ENCODE measurements around the gene TM2D1. TPM values are rescaled to one million over a fixed set of nuclear protein-coding genes. Genes with fewer than 3 reads are reported as not detected.

TM2D1 gene
- total and polyA plus RNA-seq, 10 of the 15 experiments (the other 5 are each of a cell fraction or from before 2014, with no cell fraction given), result 21.0 to 46.6 (median 36.7) TPM

DNA sequence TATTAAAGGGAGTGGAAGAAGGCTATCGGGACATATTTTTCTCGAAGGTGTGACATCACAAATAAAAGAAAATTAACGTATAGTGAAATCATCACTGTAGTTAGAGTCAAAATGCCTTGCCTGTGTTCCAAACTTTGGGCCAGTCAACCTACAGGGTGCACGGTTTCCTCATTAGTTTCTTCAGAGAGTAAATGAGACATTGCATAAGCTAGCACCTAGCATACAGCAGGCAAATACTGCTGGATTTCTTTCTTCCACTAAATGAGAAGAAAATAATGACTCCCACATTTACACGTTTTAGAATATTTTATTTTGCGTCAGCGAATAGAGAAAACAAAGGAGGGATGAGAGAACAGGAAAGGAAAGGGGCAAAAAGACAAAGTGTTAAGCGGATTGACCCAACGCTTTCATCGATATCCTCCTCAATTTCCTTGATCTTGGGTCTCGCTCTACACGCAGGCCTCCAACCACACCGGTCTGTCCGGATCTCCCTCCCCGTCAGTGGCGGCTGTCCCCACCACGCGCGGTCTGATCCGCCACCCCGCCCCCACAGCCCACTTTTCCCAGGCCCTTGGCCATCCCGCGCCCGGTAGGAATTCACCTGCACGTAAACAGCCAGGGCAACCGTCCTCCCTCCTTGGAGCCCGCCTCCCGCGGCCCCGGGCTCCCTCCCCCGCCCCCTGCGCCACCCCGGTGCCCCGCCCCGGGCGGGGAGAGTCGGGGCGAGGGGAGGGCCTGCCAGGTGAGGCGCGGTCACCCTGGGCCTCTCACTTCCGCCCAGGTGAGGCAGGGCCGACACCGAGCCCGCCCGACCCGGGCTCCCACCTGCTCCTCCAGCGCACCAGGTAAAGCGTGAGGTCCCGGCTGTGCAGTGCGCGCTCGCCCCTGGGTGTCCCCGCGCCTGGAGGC, 17.0 kb upstream of the TM2D1 start, which contains the start of gene PATJ (continued):
- no peak for TF ChIP-seq TCF3 (IDR thresholded peaks at IDR 0.05; ENCODE audit: borderline replicate concordance, insufficient read depth, low read depth, low read length)
- TF ChIP-seq CBX5 (IDR thresholded peaks at IDR 0.05; ENCODE audit: low read depth), result no peak
- TF ChIP-seq, protein P1, sequence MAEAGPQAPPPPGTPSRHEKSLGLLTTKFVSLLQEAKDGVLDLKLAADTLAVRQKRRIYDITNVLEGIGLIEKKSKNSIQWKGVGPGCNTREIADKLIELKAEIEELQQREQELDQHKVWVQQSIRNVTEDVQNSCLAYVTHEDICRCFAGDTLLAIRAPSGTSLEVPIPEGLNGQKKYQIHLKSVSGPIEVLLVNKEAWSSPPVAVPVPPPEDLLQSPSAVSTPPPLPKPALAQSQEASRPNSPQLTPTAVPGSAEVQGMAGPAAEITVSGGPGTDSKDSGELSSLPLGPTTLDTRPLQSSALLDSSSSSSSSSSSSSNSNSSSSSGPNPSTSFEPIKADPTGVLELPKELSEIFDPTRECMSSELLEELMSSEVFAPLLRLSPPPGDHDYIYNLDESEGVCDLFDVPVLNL (IDR thresholded peaks at IDR 0.05; ENCODE audit: low read depth, low read length), result no peak
- TF ChIP-seq KDM1A (IDR thresholded peaks at IDR 0.05; ENCODE audit: borderline replicate concordance), result no peak
- TF ChIP-seq SPI1 (IDR thresholded peaks at IDR 0.05; ENCODE audit: borderline replicate concordance, insufficient read depth, low read depth, low read length), result no peak
- TF ChIP-seq, protein P2, sequence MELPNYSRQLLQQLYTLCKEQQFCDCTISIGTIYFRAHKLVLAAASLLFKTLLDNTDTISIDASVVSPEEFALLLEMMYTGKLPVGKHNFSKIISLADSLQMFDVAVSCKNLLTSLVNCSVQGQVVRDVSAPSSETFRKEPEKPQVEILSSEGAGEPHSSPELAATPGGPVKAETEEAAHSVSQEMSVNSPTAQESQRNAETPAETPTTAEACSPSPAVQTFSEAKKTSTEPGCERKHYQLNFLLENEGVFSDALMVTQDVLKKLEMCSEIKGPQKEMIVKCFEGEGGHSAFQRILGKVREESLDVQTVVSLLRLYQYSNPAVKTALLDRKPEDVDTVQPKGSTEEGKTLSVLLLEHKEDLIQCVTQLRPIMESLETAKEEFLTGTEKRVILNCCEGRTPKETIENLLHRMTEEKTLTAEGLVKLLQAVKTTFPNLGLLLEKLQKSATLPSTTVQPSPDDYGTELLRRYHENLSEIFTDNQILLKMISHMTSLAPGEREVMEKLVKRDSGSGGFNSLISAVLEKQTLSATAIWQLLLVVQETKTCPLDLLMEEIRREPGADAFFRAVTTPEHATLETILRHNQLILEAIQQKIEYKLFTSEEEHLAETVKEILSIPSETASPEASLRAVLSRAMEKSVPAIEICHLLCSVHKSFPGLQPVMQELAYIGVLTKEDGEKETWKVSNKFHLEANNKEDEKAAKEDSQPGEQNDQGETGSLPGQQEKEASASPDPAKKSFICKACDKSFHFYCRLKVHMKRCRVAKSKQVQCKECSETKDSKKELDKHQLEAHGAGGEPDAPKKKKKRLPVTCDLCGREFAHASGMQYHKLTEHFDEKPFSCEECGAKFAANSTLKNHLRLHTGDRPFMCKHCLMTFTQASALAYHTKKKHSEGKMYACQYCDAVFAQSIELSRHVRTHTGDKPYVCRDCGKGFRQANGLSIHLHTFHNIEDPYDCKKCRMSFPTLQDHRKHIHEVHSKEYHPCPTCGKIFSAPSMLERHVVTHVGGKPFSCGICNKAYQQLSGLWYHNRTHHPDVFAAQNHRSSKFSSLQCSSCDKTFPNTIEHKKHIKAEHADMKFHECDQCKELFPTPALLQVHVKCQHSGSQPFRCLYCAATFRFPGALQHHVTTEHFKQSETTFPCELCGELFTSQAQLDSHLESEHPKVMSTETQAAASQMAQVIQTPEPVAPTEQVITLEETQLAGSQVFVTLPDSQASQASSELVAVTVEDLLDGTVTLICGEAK (IDR thresholded peaks at IDR 0.05; ENCODE audit: borderline replicate concordance), result 0 out of 2 replicates have a peak, but pooled peaks have one; percentile 45
- no peak for TF ChIP-seq STAT1 (conservative IDR thresholded peaks at IDR 0.05)
- TF ChIP-seq, protein P3, sequence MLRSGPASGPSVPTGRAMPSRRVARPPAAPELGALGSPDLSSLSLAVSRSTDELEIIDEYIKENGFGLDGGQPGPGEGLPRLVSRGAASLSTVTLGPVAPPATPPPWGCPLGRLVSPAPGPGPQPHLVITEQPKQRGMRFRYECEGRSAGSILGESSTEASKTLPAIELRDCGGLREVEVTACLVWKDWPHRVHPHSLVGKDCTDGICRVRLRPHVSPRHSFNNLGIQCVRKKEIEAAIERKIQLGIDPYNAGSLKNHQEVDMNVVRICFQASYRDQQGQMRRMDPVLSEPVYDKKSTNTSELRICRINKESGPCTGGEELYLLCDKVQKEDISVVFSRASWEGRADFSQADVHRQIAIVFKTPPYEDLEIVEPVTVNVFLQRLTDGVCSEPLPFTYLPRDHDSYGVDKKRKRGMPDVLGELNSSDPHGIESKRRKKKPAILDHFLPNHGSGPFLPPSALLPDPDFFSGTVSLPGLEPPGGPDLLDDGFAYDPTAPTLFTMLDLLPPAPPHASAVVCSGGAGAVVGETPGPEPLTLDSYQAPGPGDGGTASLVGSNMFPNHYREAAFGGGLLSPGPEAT (IDR thresholded peaks at IDR 0.05; ENCODE audit: low read depth), result no peak
- TF ChIP-seq TCF12 (IDR thresholded peaks at IDR 0.05; ENCODE audit: low read depth, low read length), result no peak
- TF ChIP-seq RUNX3 (IDR thresholded peaks at IDR 0.05; ENCODE audit: low read length), result peak; percentile 7; the same call in 1 of the 2 replicates
- no peak for TF ChIP-seq SMAD1 (IDR thresholded peaks at IDR 0.05; ENCODE audit: low read depth, partially characterized antibody)
- TF ChIP-seq NFXL1 (IDR thresholded peaks at IDR 0.05; ENCODE audit: borderline replicate concordance), result no peak
- no peak for TF ChIP-seq RB1 (IDR thresholded peaks at IDR 0.05; ENCODE audit: borderline replicate concordance)
- TF ChIP-seq CHD1 (IDR thresholded peaks at IDR 0.05; ENCODE audit: low read depth, low read length), result no peak
- no peak for TF ChIP-seq ATF7 (IDR thresholded peaks at IDR 0.05; ENCODE audit: low read depth)
- TF ChIP-seq ASH2L (IDR thresholded peaks at IDR 0.05; ENCODE audit: borderline replicate concordance, low read depth), result no peak
- TF ChIP-seq EED (IDR thresholded peaks at IDR 0.05; ENCODE audit: low read depth), result no peak
- TF ChIP-seq, protein P4, sequence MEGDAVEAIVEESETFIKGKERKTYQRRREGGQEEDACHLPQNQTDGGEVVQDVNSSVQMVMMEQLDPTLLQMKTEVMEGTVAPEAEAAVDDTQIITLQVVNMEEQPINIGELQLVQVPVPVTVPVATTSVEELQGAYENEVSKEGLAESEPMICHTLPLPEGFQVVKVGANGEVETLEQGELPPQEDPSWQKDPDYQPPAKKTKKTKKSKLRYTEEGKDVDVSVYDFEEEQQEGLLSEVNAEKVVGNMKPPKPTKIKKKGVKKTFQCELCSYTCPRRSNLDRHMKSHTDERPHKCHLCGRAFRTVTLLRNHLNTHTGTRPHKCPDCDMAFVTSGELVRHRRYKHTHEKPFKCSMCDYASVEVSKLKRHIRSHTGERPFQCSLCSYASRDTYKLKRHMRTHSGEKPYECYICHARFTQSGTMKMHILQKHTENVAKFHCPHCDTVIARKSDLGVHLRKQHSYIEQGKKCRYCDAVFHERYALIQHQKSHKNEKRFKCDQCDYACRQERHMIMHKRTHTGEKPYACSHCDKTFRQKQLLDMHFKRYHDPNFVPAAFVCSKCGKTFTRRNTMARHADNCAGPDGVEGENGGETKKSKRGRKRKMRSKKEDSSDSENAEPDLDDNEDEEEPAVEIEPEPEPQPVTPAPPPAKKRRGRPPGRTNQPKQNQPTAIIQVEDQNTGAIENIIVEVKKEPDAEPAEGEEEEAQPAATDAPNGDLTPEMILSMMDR (IDR thresholded peaks at IDR 0.05 in 2 of 3, conservative IDR thresholded peaks at IDR 0.05 in 1 of 3; ENCODE audit: control insufficient read depth in 2 of 3, extremely low read depth in 1 of 3, insufficient read depth in 1 of 3, low read depth in 3 of 3, low read length in 3 of 3), result no peak
- TF ChIP-seq HCFC1 (IDR thresholded peaks at IDR 0.05; ENCODE audit: low read length), result no peak
- no peak for TF ChIP-seq RAD21 (IDR thresholded peaks at IDR 0.05; ENCODE audit: insufficient read depth, low read depth, low read length)
- no peak for TF ChIP-seq MYC (IDR thresholded peaks at IDR 0.05; ENCODE audit: insufficient read depth, insufficient read length, insufficient replicate concordance, low read length, severe bottlenecking)

Measured in GM12878 (cell line).